Adrenal gland (tissue), 12 donors: Measurements from ENCODE around the gene RDX. TPM values are rescaled to one million over a fixed set of nuclear protein-coding genes. Genes with fewer than 3 reads are reported as not detected.

ENCODE experiments used
- DNase-seq, 7 donors: peaks; one replicate each; pipeline ENCODE4 v3.0.0-alpha.2; 2019 to 2020
- H3K27ac ChIP-seq, 5 donors: fragments of 200-600 bp; sonication (generic) in 4 of 5; 1 replicate in 3 of 5; 2 replicates in 2 of 5; pipeline versions ENCODE4 v1.5.1 to v1.8.0; 2016 to 2020; ENCODE audit warnings: mild to moderate bottlenecking in 1 of 5
- H3K27me3 ChIP-seq: fragments of 200-600 bp; 2 replicates; pipeline ENCODE4 v1.8.0; 2021
- H3K36me3 ChIP-seq, 2 donors: fragments of 200-600 bp; replicated peaks in 1 of 2; 1 replicate in 1 of 2; 2 replicates in 1 of 2; pipeline versions ENCODE4 v1.5.1 to v1.8.0; 2018 to 2022
- H3K4me1 ChIP-seq, 2 donors: fragments of 200-600 bp; replicated peaks in 1 of 2; 1 replicate in 1 of 2; 2 replicates in 1 of 2; pipeline versions ENCODE4 v1.5.1 to v1.8.0; 2018 to 2021
- H3K4me3 ChIP-seq, 4 donors: fragments of 200-600 bp; sonication (generic) in 3 of 4; one replicate each; pipeline ENCODE4 v1.5.1; 2016 to 2018
- H3K9me3 ChIP-seq, 3 donors: fragments of 200-600 bp; sonication (generic) in 1 of 3; replicated peaks in 1 of 3; 1 replicate in 2 of 3; 2 replicates in 1 of 3; pipeline versions ENCODE4 v1.5.1 to v1.8.0; 2016 to 2021
- POLR2A ChIP-seq, 2 donors: fragments of 450-650 bp; IDR thresholded peaks; one replicate each; pipeline ENCODE4 v1.6.1; 2017; ENCODE audit warnings: antibody characterized with exemption in 2 of 2, mild to moderate bottlenecking in 2 of 2, moderate library complexity in 1 of 2
- WGBS, 4 donors: extraction: QIAGEN DNeasy Blood & Tissue Kit in 2 of 4; methylation state at CpG; one replicate each; pipeline versions ENCODE4 v1.1.5 to v1.1.7; 2013 to 2017; 5-methylcytosine and 5-hydroxymethylcytosine counted together
- intact Hi-C, 2 donors: fragments of 100-400 bp; cut with DNase I; formaldehyde crosslinking; loops; one replicate each; pipeline versions ENCODE4 v1.14.1 to v1.15.0; 2022 to 2023
- polyA plus RNA-seq, 3 donors: library from polyadenylated mRNA; stranded (reverse); fragments of 200-250 nt in 2 of 3; fragments of 350-450 nt in 1 of 3; fragmentation: Illumina TruSeq in 1 of 3; extraction: RNeasy Lipid Tissue Mini Kit (QIAGEN cat#74804) in 1 of 3; gene quantifications; one replicate each; pipeline ENCODE4 v1.2.3, GENCODE V29; 2013 to 2014
- total RNA-seq, 9 donors: library from RNA; depleted of rRNA in 4 of 9; stranded (reverse); fragments of >200 nt in 4 of 9; fragments of 120-200 nt in 1 of 9; fragmentation: NEBNext Ultra II Directional in 1 of 9; extraction: Animal tissue kit (Norgen Biotek cat#: 25700) in 1 of 9; gene quantifications; one replicate each; pipeline versions ENCODE4 v1.1.0 to v1.2.4, GENCODE V29; 2013 to 2023
- TF ChIP-seq, protein P1 (sequence below), 6 experiments: fragments of 450-650 bp in 4 of 6; fragments of 200-600 bp in 2 of 6; sonication (generic) in 1 of 6; IDR thresholded peaks; 1 replicate in 5 of 6; 2 replicates in 1 of 6; pipeline versions ENCODE4 v1.5.1 to v1.8.0; 2016 to 2021; ENCODE audit warnings: antibody characterized with exemption in 6 of 6, mild to moderate bottlenecking in 2 of 6, moderate library complexity in 1 of 6
- donor health status: healthy with polysubstance abuse.
- donor health status: Bipolar disorder and iron deficiency.
- donor health status: DM: yes; HTN: yes; CAD: no.
- donor health status: DM: no; HTN: no; CAD: no.
- donor health status: DM: no; HTN: no; CAD: no.
- donor health status: DM: yes; HTN: yes; CAD: no.

The RDX gene
- total and polyA plus RNA-seq, 12 donors: 82.4 to 1,153 (median 588) TPM

- WGBS, 4 donors: 47 to 61% (median 57%) methylated on average over 3 of the region's 3 CpGs
- no peaks in the 10 kb centered on the region for H3K36me3 ChIP-seq
- TF ChIP-seq POLR2A (IDR thresholded peaks at IDR 0.05): peak in 1 of 2 donors; percentile 14
- TF ChIP-seq, protein P1, sequence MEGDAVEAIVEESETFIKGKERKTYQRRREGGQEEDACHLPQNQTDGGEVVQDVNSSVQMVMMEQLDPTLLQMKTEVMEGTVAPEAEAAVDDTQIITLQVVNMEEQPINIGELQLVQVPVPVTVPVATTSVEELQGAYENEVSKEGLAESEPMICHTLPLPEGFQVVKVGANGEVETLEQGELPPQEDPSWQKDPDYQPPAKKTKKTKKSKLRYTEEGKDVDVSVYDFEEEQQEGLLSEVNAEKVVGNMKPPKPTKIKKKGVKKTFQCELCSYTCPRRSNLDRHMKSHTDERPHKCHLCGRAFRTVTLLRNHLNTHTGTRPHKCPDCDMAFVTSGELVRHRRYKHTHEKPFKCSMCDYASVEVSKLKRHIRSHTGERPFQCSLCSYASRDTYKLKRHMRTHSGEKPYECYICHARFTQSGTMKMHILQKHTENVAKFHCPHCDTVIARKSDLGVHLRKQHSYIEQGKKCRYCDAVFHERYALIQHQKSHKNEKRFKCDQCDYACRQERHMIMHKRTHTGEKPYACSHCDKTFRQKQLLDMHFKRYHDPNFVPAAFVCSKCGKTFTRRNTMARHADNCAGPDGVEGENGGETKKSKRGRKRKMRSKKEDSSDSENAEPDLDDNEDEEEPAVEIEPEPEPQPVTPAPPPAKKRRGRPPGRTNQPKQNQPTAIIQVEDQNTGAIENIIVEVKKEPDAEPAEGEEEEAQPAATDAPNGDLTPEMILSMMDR (IDR thresholded peaks at IDR 0.05): no peak
Measured at GRCh38 chr11:110339456-110340250, 43.2 kb upstream of the RDX start.

GRCh38 chr11:110338684-110339083 is 42.3 kb upstream of the RDX start:
- H3K27me3 ChIP-seq: no peaks in the 10 kb centered on the region
- H3K9me3 ChIP-seq: no peaks in the 10 kb centered on the region
- WGBS, 4 donors: 72 to 81% (median 75%) methylated on average over 5 of the region's 5 CpGs
- TF ChIP-seq, protein P1 (IDR thresholded peaks at IDR 0.05): no peak
- no peak for TF ChIP-seq POLR2A (IDR thresholded peaks at IDR 0.05)
- H3K36me3 ChIP-seq: no peaks in the 10 kb centered on the region
- peaks cover 12 to 17% of the 10 kb centered on the region in 2 donors for H3K4me1 ChIP-seq
- intact Hi-C loops: no loop called here
- H3K4me3 ChIP-seq: no peak overlapping the region
- H3K27ac ChIP-seq: peak overlapping the region in 3 of 5 donors; percentile 42 to 65 (median 63)
- DNase-seq: no peak

More at GRCh38 chr11:110339456-110340250, 43.2 kb upstream of the RDX start:
- Histone ChIP-seq H3K27me3 (no peaks in the 10 kb centered on the region), H3K9me3 (no peaks in the 10 kb centered on the region), H3K4me3 (no peak overlapping the region), H3K4me1 (peaks cover 12 to 17% of the 10 kb centered on the region in 2 donors), H3K27ac (peak overlapping the region; percentile 42 to 63 (median 56))
- peak in 1 of 7 donors; percentile 44 for DNase-seq
- intact Hi-C loops: no loop called here

GRCh38 chr11:110337570-110338193 is 41.3 kb upstream of the RDX start:
- DNase-seq: peak; percentile 40 to 79 (median 61)
- TF ChIP-seq, protein P1 (IDR thresholded peaks at IDR 0.05): no peak
- no peak for TF ChIP-seq POLR2A (IDR thresholded peaks at IDR 0.05)
- intact Hi-C loops: no loop called here
- H3K4me1 ChIP-seq: peaks cover 12 to 17% of the 10 kb centered on the region in 2 donors
- peak overlapping the region in 4 of 5 donors; percentile 49 to 87 (median 64) for H3K27ac ChIP-seq
- H3K4me3 ChIP-seq: no peak overlapping the region
- H3K9me3 ChIP-seq: no peaks in the 10 kb centered on the region
- 30 to 49% (median 41%) methylated on average over 4 of the region's 4 CpGs for WGBS, 4 donors
- H3K27me3 ChIP-seq: no peaks in the 10 kb centered on the region
- H3K36me3 ChIP-seq: no peaks in the 10 kb centered on the region

DNA sequence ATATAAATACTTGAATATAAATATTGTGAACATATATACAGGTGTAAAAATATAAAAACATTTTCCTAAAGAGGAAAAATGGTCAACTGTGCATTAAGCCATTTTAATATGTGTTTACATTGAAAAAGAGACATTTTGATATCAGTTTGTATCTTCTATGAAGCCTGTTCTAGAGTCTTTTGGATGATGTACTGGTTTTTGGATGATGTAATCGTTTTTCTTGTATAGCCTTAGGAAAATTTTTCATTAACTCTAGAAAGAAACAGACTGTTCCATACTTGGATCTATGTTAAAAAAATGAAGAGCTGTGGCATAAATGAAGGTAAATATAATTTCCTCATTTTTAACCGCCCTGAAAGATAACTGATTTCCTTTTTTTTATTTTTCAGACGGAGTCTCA is 39.6 kb upstream of the RDX start:
- Histone ChIP-seq H3K4me3 (no peak overlapping the region), H3K4me1 (peaks cover 12 to 17% of the 10 kb centered on the region in 2 donors), H3K36me3 (no peaks in the 10 kb centered on the region), H3K27me3 (no peaks in the 10 kb centered on the region), H3K27ac (no peak overlapping the region), H3K9me3 (no peaks in the 10 kb centered on the region)
- DNase-seq: no peak
- WGBS, 4 donors: 70 to 76% (median 73%) methylated on average over 3 of the region's 3 CpGs
- intact Hi-C loops: no loop called here
- no peak for TF ChIP-seq POLR2A (IDR thresholded peaks at IDR 0.05)
- TF ChIP-seq, protein P1 (IDR thresholded peaks at IDR 0.05): no peak
